ENCODE data around the gene MAP2.

Gene MAP2

DNA sequence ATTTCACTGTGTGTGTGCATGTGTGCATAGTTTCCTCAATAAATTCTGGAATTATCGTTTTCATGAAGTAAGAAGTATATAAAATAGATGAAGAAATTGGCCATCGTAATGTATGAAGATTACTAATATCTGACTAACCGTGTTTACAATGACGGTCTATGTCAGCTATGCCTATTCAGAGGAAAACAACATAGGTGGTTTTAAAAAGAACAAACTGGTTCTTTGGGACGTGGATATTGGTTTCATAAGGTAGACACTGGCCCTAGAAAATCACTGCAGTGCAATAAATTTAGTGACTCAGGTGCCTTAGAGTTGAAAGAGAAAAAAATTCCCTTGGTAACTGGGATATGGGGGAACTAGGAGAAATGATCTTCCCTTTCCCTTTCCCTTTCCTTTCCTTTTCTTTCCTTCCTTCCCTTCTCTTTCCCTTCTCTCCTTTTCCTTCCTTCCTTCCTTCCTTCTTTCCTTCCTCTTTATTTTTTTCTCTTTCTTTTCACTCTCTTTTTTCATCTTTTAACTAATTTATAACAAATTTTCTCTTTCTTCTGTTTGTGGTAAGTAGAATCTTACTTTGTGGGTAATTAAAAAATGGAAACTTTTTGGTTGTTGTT is 36.4 kb downstream of the MAP2 start:
- no peak overlapping the region for H3K4me3 ChIP-seq (ENCODE audit: low read depth, low read length)
- DNase-seq (ENCODE audit: low read depth) = no peak
- TF ChIP-seq, protein P1, sequence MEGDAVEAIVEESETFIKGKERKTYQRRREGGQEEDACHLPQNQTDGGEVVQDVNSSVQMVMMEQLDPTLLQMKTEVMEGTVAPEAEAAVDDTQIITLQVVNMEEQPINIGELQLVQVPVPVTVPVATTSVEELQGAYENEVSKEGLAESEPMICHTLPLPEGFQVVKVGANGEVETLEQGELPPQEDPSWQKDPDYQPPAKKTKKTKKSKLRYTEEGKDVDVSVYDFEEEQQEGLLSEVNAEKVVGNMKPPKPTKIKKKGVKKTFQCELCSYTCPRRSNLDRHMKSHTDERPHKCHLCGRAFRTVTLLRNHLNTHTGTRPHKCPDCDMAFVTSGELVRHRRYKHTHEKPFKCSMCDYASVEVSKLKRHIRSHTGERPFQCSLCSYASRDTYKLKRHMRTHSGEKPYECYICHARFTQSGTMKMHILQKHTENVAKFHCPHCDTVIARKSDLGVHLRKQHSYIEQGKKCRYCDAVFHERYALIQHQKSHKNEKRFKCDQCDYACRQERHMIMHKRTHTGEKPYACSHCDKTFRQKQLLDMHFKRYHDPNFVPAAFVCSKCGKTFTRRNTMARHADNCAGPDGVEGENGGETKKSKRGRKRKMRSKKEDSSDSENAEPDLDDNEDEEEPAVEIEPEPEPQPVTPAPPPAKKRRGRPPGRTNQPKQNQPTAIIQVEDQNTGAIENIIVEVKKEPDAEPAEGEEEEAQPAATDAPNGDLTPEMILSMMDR (IDR thresholded peaks at IDR 0.05; ENCODE audit: control insufficient read depth, extremely low read depth, insufficient read depth) = no peak

GRCh38 chr2:209463226-209463625 is 39.4 kb downstream of the MAP2 start:
- TF ChIP-seq, protein P1 (IDR thresholded peaks at IDR 0.05; ENCODE audit: control insufficient read depth, extremely low read depth, insufficient read depth) = 0 out of 2 replicates have a peak, but pooled peaks have one; percentile 13

GRCh38 chr2:209463835-209464234 is 40.0 kb downstream of the MAP2 start:
- TF ChIP-seq, protein P1 (IDR thresholded peaks at IDR 0.05; ENCODE audit: control insufficient read depth, extremely low read depth, insufficient read depth) = no peak
- DNase-seq (ENCODE audit: low read depth) = no peak
- H3K4me3 ChIP-seq (ENCODE audit: low read depth, low read length) = no peak overlapping the region

More at GRCh38 chr2:209463226-209463625, 39.4 kb downstream of the MAP2 start:
- DNase-seq (ENCODE audit: low read depth) = no peak
- H3K4me3 ChIP-seq (ENCODE audit: low read depth, low read length) = no peak overlapping the region

DNA sequence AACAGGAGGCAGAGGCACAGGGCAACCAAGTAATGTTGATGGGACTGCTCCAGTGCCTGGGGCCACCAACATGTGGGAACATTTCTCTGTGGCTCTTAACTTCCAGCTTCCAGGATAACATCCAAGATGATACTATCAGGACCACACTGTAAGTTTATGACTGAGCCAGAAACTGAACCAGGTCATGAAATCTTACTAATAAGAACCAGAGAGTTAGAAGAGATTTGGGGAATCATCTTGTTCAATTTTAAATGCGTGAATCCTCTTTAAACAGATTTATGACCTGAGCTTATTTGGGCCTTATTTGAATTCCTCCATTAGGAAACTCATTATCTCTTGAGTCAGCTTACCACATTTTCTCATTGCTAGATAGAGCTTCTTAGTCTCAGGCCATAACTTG is 45.0 kb downstream of the MAP2 start:
- TF ChIP-seq, protein P1 (IDR thresholded peaks at IDR 0.05; ENCODE audit: control insufficient read depth, extremely low read depth, insufficient read depth) = no peak
- H3K4me3 ChIP-seq (ENCODE audit: low read depth, low read length) = no peak overlapping the region
- no peak for DNase-seq (ENCODE audit: low read depth)

GRCh38 chr2:209469481-209469880 is 45.6 kb downstream of the MAP2 start:
- TF ChIP-seq, protein P1 (IDR thresholded peaks at IDR 0.05; ENCODE audit: control insufficient read depth, extremely low read depth, insufficient read depth) = no peak
- no peak overlapping the region for H3K4me3 ChIP-seq (ENCODE audit: low read depth, low read length)
- DNase-seq (ENCODE audit: low read depth) = no peak

DNA sequence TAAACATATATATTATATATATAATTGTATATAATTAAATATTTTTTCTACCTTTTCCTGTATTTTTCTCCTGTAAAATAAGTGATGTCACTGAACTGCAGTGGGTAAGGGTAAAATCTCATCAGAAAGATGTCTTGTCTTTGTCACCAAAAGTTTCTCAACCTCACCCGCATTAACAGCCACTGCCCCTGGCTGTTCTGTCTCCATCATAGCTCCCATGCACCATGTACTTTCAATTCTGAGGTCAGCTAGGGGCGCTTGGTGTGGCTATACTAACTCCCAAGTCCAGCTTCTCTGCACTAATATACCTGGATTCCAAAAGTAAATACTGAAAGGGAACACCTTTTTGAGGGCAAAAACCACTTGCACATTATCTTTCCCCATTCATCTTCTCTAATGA is 46.6 kb downstream of the MAP2 start:
- no peak for DNase-seq (ENCODE audit: low read depth)
- TF ChIP-seq, protein P1 (IDR thresholded peaks at IDR 0.05; ENCODE audit: control insufficient read depth, extremely low read depth, insufficient read depth) = no peak
- H3K4me3 ChIP-seq (ENCODE audit: low read depth, low read length) = no peak overlapping the region

GRCh38 chr2:209471037-209471436 is 47.2 kb downstream of the MAP2 start:
- DNase-seq (ENCODE audit: low read depth) = no peak
- TF ChIP-seq, protein P1 (IDR thresholded peaks at IDR 0.05; ENCODE audit: control insufficient read depth, extremely low read depth, insufficient read depth) = no peak
- H3K4me3 ChIP-seq (ENCODE audit: low read depth, low read length) = no peak overlapping the region
